ENCODE data around the gene USP34. TPM values are rescaled to one million over a fixed set of nuclear protein-coding genes. Genes with fewer than 3 reads are reported as not detected.

USP34 gene
- total RNA-seq, 1 donor from 2014 or later, result 108 TPM

GRCh38 chr2:61361068-61361467 lies 109.8 kb downstream of the USP34 start:
- Histone ChIP-seq H3K4me1 (peaks cover 26% of the 10 kb centered on the region), H3K9me3 (no peaks in the 10 kb centered on the region), H3K27me3 (ENCODE audit: low read depth) (no peaks in the 10 kb centered on the region), H3K27ac (no peak overlapping the region), H3K4me3 (no peak overlapping the region), H3K36me3 (peaks cover 4% of the 10 kb centered on the region)
- ATAC-seq, result no peak
- TF ChIP-seq CTCF (IDR thresholded peaks at IDR 0.05), result no peak
- intact Hi-C loops (cut with DNase I), result no loop called here
- DNase-seq, result no peak

- Histone ChIP-seq H3K4me3 (no peak overlapping the region), H3K9me3 (peaks cover 6% of the 10 kb centered on the region), H3K36me3 (no peaks in the 10 kb centered on the region), H3K4me1 (peaks cover 32% of the 10 kb centered on the region), H3K27me3 (ENCODE audit: low read depth) (no peaks in the 10 kb centered on the region), H3K27ac (no peak overlapping the region)
- ATAC-seq, result no peak
- DNase-seq, result no peak
- no peak for TF ChIP-seq CTCF (IDR thresholded peaks at IDR 0.05)
- intact Hi-C loops (cut with DNase I), result no loop called here
Observed at GRCh38 chr2:61359058-61359457, 111.8 kb downstream of the USP34 start.

GRCh38 chr2:61357681-61358080 lies 113.2 kb downstream of the USP34 start:
- Histone ChIP-seq H3K9me3 (peaks cover 11% of the 10 kb centered on the region), H3K4me3 (no peak overlapping the region), H3K27me3 (ENCODE audit: low read depth) (no peaks in the 10 kb centered on the region), H3K4me1 (peaks cover 32% of the 10 kb centered on the region), H3K36me3 (no peaks in the 10 kb centered on the region), H3K27ac (peak overlapping the region; percentile 46)
- no peak for TF ChIP-seq CTCF (IDR thresholded peaks at IDR 0.05)
- ATAC-seq (peak; percentile 76 to 85), DNase-seq (peak; percentile 80)
- intact Hi-C loops (cut with DNase I), result no loop called here

- Histone ChIP-seq H3K27me3 (ENCODE audit: low read depth) (no peaks in the 10 kb centered on the region), H3K9me3 (peaks cover 11% of the 10 kb centered on the region), H3K4me3 (no peak overlapping the region), H3K27ac (peak overlapping the region; percentile 46), H3K4me1 (peaks cover 32% of the 10 kb centered on the region), H3K36me3 (no peaks in the 10 kb centered on the region)
- peak; percentile 29 to 44 for ATAC-seq
- no peak for TF ChIP-seq CTCF (IDR thresholded peaks at IDR 0.05)
- no peak for DNase-seq
- intact Hi-C loops (cut with DNase I), result no loop called here
Observed at GRCh38 chr2:61356958-61357350, 113.9 kb downstream of the USP34 start.

GRCh38 chr2:61356261-61356957 lies 114.5 kb downstream of the USP34 start:
- Histone ChIP-seq H3K4me3 (no peak overlapping the region), H3K27ac (peak overlapping the region; percentile 46), H3K27me3 (ENCODE audit: low read depth) (no peaks in the 10 kb centered on the region), H3K9me3 (peaks cover 11% of the 10 kb centered on the region), H3K4me1 (peaks cover 32% of the 10 kb centered on the region), H3K36me3 (no peaks in the 10 kb centered on the region)
- TF ChIP-seq CTCF (IDR thresholded peaks at IDR 0.05), result no peak
- ATAC-seq (peak; percentile 92 to 94), DNase-seq (peak; percentile 58)
- intact Hi-C loops (cut with DNase I), result no loop called here

Data from lower lobe of right lung (tissue), 2 donors.